ENCODE measurements around the gene KRT14. TPM values are rescaled to one million over a fixed set of nuclear protein-coding genes. Genes with fewer than 3 reads are reported as not detected.

The KRT14 gene
- total RNA-seq, 4 donors from 2014 or later, result 7,400 to 12,534 (median 10,685) TPM

DNA sequence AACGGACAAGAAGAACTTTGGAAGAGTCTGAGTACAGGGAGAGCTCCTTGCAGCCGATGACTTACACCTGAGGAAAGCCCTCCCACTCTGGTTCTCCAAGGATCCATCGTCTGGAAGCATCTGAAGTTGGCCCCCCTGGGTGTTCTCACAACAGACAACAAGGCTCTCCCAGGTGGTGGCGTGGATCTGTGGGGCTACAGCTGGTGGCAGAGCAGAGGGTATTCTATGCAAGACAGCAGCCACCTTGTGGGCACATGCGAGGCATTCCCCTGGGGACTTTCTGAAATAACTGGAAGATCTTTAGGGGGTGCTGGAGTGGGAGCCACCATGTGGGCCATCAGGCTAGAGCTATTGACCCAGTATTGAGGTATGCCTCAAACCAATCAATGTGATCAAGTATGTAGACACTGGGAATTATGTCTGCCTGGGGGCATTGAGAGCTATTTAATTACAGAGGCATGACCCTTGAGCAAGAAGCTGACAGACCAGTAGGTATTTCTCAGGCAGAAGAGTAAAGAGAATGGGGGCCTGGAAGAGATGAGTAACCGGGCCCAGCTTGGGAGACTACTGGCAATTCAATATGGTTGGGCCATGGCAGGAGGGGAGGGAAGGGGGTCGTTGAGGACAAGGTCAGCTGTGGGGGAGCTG, 51.7 kb downstream of the KRT14 start:
- 75% methylated on average over 7 of the region's 7 CpGs for WGBS
- Histone ChIP-seq H3K27ac (no peak overlapping the region), H3K4me1 (peaks cover 10% of the 10 kb centered on the region), H3K9me3 (no peaks in the 10 kb centered on the region), H3K4me3 (no peak overlapping the region), H3K36me3 (no peaks in the 10 kb centered on the region), H3K27me3 (peaks cover 17% of the 10 kb centered on the region)
- DNase-seq (ENCODE audit: low spot score in 2 of 2), result no peak
- TF ChIP-seq, protein P1, sequence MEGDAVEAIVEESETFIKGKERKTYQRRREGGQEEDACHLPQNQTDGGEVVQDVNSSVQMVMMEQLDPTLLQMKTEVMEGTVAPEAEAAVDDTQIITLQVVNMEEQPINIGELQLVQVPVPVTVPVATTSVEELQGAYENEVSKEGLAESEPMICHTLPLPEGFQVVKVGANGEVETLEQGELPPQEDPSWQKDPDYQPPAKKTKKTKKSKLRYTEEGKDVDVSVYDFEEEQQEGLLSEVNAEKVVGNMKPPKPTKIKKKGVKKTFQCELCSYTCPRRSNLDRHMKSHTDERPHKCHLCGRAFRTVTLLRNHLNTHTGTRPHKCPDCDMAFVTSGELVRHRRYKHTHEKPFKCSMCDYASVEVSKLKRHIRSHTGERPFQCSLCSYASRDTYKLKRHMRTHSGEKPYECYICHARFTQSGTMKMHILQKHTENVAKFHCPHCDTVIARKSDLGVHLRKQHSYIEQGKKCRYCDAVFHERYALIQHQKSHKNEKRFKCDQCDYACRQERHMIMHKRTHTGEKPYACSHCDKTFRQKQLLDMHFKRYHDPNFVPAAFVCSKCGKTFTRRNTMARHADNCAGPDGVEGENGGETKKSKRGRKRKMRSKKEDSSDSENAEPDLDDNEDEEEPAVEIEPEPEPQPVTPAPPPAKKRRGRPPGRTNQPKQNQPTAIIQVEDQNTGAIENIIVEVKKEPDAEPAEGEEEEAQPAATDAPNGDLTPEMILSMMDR (IDR thresholded peaks at IDR 0.05), result no peak
- TF ChIP-seq EP300 (IDR thresholded peaks at IDR 0.05) (no peak), POLR2AphosphoS5 (IDR thresholded peaks at IDR 0.05) (no peak), POLR2A (IDR thresholded peaks at IDR 0.05) (no peak)

DNA sequence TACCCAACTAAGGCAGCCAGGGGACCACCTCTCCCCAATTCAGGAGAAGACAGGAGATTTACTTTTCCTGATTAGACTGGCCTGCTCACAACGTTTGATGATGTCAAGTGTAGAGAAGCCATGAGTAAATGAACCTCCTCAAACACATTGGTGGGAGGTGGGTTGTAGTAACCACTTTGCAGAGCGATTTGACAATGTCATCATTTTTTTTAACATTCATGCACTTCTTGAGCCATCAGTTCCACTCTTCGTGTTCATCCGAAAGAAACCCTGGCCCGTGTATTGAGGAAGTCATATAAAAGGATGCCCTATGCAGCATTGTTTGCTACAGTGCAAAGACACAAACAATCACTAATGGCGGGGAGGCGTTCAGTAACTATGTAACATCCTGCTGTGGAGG, 53.1 kb downstream of the KRT14 start:
- Histone ChIP-seq H3K4me1 (peaks cover 10% of the 10 kb centered on the region), H3K27me3 (peaks cover 31% of the 10 kb centered on the region), H3K36me3 (no peaks in the 10 kb centered on the region), H3K9me3 (no peaks in the 10 kb centered on the region), H3K4me3 (no peak overlapping the region), H3K27ac (no peak overlapping the region)
- no peak for DNase-seq (ENCODE audit: low spot score in 2 of 2)
- TF ChIP-seq EP300 (IDR thresholded peaks at IDR 0.05) (no peak), POLR2AphosphoS5 (IDR thresholded peaks at IDR 0.05) (no peak), POLR2A (IDR thresholded peaks at IDR 0.05) (no peak)
- TF ChIP-seq, protein P1 (IDR thresholded peaks at IDR 0.05), result no peak
- 89% methylated on average over 7 of the region's 7 CpGs for WGBS

DNA sequence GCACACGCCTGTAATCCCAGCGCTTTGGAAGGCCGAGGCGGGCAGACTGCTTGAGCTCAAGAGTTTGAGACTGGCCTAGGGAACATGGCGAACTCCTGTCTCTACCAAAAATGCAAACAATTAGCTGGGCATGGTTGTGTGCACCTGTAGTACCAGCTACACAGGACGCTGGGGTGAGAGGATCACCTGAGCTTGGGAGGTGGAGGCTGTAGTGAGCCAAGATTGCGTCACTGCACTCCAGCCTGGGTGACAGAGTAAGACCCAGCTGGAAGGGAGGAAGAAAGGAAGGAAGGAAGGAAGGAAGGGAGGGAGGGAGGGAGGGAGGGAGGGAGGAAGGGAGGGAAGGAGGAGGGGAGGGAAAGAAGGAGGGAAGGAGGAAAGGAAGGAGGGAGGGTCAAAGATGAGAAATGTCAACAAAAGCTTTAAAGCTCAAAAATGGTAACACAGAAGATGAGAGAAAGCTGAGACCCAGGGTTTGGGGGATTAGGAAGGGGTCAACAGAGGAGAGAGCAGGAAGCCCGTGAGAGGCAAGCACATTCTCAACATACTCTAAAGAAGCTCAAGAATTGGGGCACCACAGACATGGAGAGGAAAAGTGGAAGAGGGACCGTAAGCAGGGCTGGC, 53.6 kb downstream of the KRT14 start:
- peaks cover 37% of the 10 kb centered on the region for H3K27me3 ChIP-seq
- peaks cover 13% of the 10 kb centered on the region for H3K4me1 ChIP-seq
- H3K36me3 ChIP-seq, result no peaks in the 10 kb centered on the region
- WGBS, result 74% methylated on average over 9 of the region's 9 CpGs
- no peak overlapping the region for H3K4me3 ChIP-seq
- no peaks in the 10 kb centered on the region for H3K9me3 ChIP-seq
- TF ChIP-seq EP300 (IDR thresholded peaks at IDR 0.05) (no peak), POLR2AphosphoS5 (IDR thresholded peaks at IDR 0.05) (no peak), POLR2A (IDR thresholded peaks at IDR 0.05) (no peak)
- TF ChIP-seq, protein P1 (IDR thresholded peaks at IDR 0.05), result no peak
- DNase-seq (ENCODE audit: low spot score in 2 of 2), result no peak
- no peak overlapping the region for H3K27ac ChIP-seq

Other genes starting within 250 kb of the KRT14 start
- gene KRT33A, start 236.1 kb downstream of the KRT14 start, total RNA-seq, result 100 to 1,000 TPM in 1 of 4 donors, 10 to 100 TPM in 1, 1 to 10 TPM in 2; 1.2 to 144 (median 8.3) TPM
- 100 to 1,000 TPM in 1 of 4 donors, 10 to 100 TPM in 2, not detected in 1; 10.7 to 194 (median 27.9) TPM for gene KRT33B, start 217.1 kb downstream of the KRT14 start, total RNA-seq
- gene KRT34, start 204.6 kb downstream of the KRT14 start, total RNA-seq, result 100 to 1,000 TPM in 1 of 4 donors, 10 to 100 TPM in 2, under 1 TPM in 1; 0.56 to 117 (median 22.2) TPM
- gene KRT31, start 189.3 kb downstream of the KRT14 start, total RNA-seq, result 100 to 1,000 TPM in 1 of 4 donors, 10 to 100 TPM in 3; 38.5 to 618 (median 84.8) TPM
- 1 to 10 TPM in 1 of 4 donors, under 1 TPM in 1, not detected in 2; 0.53 to 7.1 TPM for gene KRT37, start 162.3 kb downstream of the KRT14 start, total RNA-seq
- gene KRT38, start 145.9 kb downstream of the KRT14 start, total RNA-seq, result 10 to 100 TPM in 1 of 4 donors, 1 to 10 TPM in 2, not detected in 1; 1.6 to 21.6 (median 3.9) TPM
- gene KRT32, start 119.5 kb downstream of the KRT14 start, total RNA-seq, result 10 to 100 TPM in 3 of 4 donors, under 1 TPM in 1; 0.40 to 71.2 (median 14.8) TPM
- gene KRT35, start 105.7 kb downstream of the KRT14 start, total RNA-seq, result 100 to 1,000 TPM in 1 of 4 donors, 10 to 100 TPM in 2, 1 to 10 TPM in 1; 2.5 to 156 (median 38.8) TPM
- gene KRT36, start 97.0 kb downstream of the KRT14 start, total RNA-seq, result 1 to 10 TPM in 2 of 4 donors, under 1 TPM in 1, not detected in 1; 0.79 to 3.9 (median 1.2) TPM
- gene KRT13, start 81.3 kb downstream of the KRT14 start, total RNA-seq, result under 1 TPM in 1 of 4 donors, not detected in 3; 0.51 TPM
- gene KRT15, start 68.0 kb downstream of the KRT14 start, total RNA-seq, result 1,000 to 10,000 TPM in 3 of 4 donors, 100 to 1,000 TPM in 1; 690 to 2,507 (median 1,431) TPM
- 100 to 1,000 TPM; 180 to 307 (median 215) TPM for gene KRT19, start 58.6 kb downstream of the KRT14 start, total RNA-seq
- 1 to 10 TPM in 1 of 4 donors, under 1 TPM in 3; 0.68 to 1.6 (median 0.82) TPM for gene KRT9, start 14.8 kb downstream of the KRT14 start, total RNA-seq
- gene KRT16, start 25.9 kb upstream of the KRT14 start, total RNA-seq, result 100 to 1,000 TPM in 3 of 4 donors, 10 to 100 TPM in 1; 65.7 to 772 (median 341) TPM
- 1,000 to 10,000 TPM in 2 of 4 donors, 100 to 1,000 TPM in 2; 434 to 2,751 (median 1,314) TPM for gene KRT17, start 37.7 kb upstream of the KRT14 start, total RNA-seq
- gene EIF1, start 102.0 kb upstream of the KRT14 start, total RNA-seq, result 100 to 1,000 TPM; 238 to 471 (median 430) TPM
- gene GAST, start 125.4 kb upstream of the KRT14 start, total RNA-seq, result not detected
- gene HAP1, start 147.7 kb upstream of the KRT14 start, total RNA-seq, result 1 to 10 TPM; 1.0 to 9.3 (median 1.2) TPM
- gene JUP, start 199.8 kb upstream of the KRT14 start, total RNA-seq, result 1,000 to 10,000 TPM; 1,107 to 2,369 (median 1,992) TPM
- 10 to 100 TPM in 1 of 4 donors, 1 to 10 TPM in 3; 8.5 to 18.6 (median 9.2) TPM for gene P3H4, start 225.1 kb upstream of the KRT14 start, total RNA-seq
- gene FKBP10, start 226.1 kb upstream of the KRT14 start, total RNA-seq, result 10 to 100 TPM; 11.7 to 14.8 (median 12.4) TPM
- 10 to 100 TPM; 21.6 to 41.2 (median 30.7) TPM for gene NT5C3B, start 249.3 kb upstream of the KRT14 start, total RNA-seq

Data from suprapubic skin (tissue), 4 donors.